HepG2 (cell line): ENCODE measurements around the gene PRKG1. TPM values are rescaled to one million over a fixed set of nuclear protein-coding genes. Genes with fewer than 3 reads are reported as not detected.

Experiments
- ATAC-seq: fragments of 200-7000 bp; cut with Tn5 transposase; 3 replicates; pipeline ENCODE4 v1.9.1; 2020; ENCODE audit warnings: mild to moderate bottlenecking, moderate library complexity
- BruUV-seq: library from RNA; stranded (reverse); fragments of 400-500 nt; replicated peaks from 2 replicates; lab custom pipeline; 2021; lab: Mats Ljungman, UMichigan
- CTCF ChIA-PET: fragments of 300-600 bp; formaldehyde crosslinking; extraction: SDS; loops from one replicate; lab custom pipeline; 2021; ENCODE audit warnings: low total read pairs, inconsistent platforms, low intra/inter-chr PET ratio; lab: Yijun Ruan, JAX
- POLR2A ChIA-PET: fragments of 350-600 bp; sonication (Branson Sonifier 250); formaldehyde crosslinking; loops from one replicate; lab custom pipeline; 2020; ENCODE audit warnings: antibody characterized with exemption, inconsistent platforms; lab: Yijun Ruan, JAX
- DNase-seq: peaks from one replicate; pipeline ENCODE4 v3.0.0-alpha.2; 2015; ENCODE audit warnings: low spot score
- FAIRE-seq: peaks from 3 replicates; lab custom pipeline; 2011; peaks lifted over from hg19 to GRCh38; lab: Jason Lieb, UNC
- H2AFZ ChIP-seq: one replicate; pipeline ENCODE4 v1.6.1; 2011; ENCODE audit warnings: low read length, inconsistent platforms
- H3K27ac ChIP-seq: fragments of 300-600 bp; 3 replicates; pipeline ENCODE4 v1.8.0; 2011; ENCODE audit warnings: mixed run types, mild to moderate bottlenecking, mixed read lengths, low read length, inconsistent platforms; ENCODE audit not compliant: insufficient read depth; ENCODE audit errors: extremely low read length
- H3K27me3 ChIP-seq, 2 experiments: fragments of 200-600 bp in 1 of 2; 2 replicates in 1 of 2; 3 replicates in 1 of 2; pipeline versions ENCODE4 v1.6.0 to v1.8.0; 2011; ENCODE audit warnings: low read length in 2 of 2, mild to moderate bottlenecking in 2 of 2, moderate library complexity in 2 of 2, inconsistent platforms in 1 of 2; ENCODE audit not compliant: insufficient read depth in 2 of 2, control insufficient read depth in 1 of 2
- H3K36me3 ChIP-seq, 2 experiments: fragments of 200-600 bp in 1 of 2; replicated peaks in 1 of 2; 2 replicates in 1 of 2; 3 replicates in 1 of 2; pipeline versions ENCODE4 v1.5.1 to v1.8.0; 2011; ENCODE audit warnings: low read length in 2 of 2, inconsistent platforms in 1 of 2; ENCODE audit not compliant: insufficient read depth in 2 of 2, control insufficient read depth in 1 of 2
- H3K4me1 ChIP-seq: 2 replicates; pipeline ENCODE4 v1.5.1; 2012; ENCODE audit warnings: low read length, inconsistent platforms; ENCODE audit not compliant: insufficient read depth
- H3K4me2 ChIP-seq: 2 replicates; pipeline ENCODE4 v1.6.0; 2011; ENCODE audit warnings: low read depth, low read length, inconsistent platforms
- H3K4me3 ChIP-seq, 3 experiments: fragments of 200-600 bp in 1 of 3; sonication (generic), shearing (Covaris generic) in 1 of 3; replicated peaks in 1 of 3; 2 replicates each; pipeline ENCODE4 v1.5.1; 2011 to 2016; ENCODE audit warnings: low read length in 3 of 3, inconsistent platforms in 2 of 3, low read depth in 2 of 3, mild to moderate bottlenecking in 2 of 3, control low read depth in 1 of 3, mixed read lengths in 1 of 3; ENCODE audit not compliant: insufficient read depth in 1 of 3
- H3K79me2 ChIP-seq: one replicate; pipeline ENCODE4 v1.6.1; 2011; ENCODE audit warnings: low read length, inconsistent platforms; ENCODE audit not compliant: insufficient read depth
- H3K9ac ChIP-seq: 2 replicates; pipeline ENCODE4 v1.6.0; 2011; ENCODE audit warnings: mild to moderate bottlenecking, low read depth, low read length, inconsistent platforms; ENCODE audit not compliant: insufficient read depth
- H3K9me3 ChIP-seq: 2 replicates; pipeline ENCODE4 v1.5.1; 2012; ENCODE audit warnings: mild to moderate bottlenecking, low read length
- H4K20me1 ChIP-seq: 2 replicates; pipeline ENCODE4 v1.6.0; 2011; ENCODE audit warnings: inconsistent platforms, mild to moderate bottlenecking, low read length, moderate library complexity; ENCODE audit not compliant: insufficient read depth
- ARID2 ChIP-seq: sonication (generic); formaldehyde crosslinking; IDR thresholded peaks from 2 replicates; pipeline ENCODE4 v1.8.1; 2022; ENCODE audit warnings: mild to moderate bottlenecking, missing genetic modification reagents, borderline replicate concordance
- ETV5 ChIP-seq: IDR thresholded peaks from 2 replicates; pipeline ENCODE4 v1.6.1; 2018; ENCODE audit warnings: missing biosample characterization, missing genetic modification reagents, inconsistent platforms, borderline replicate concordance
- FIP1L1 ChIP-seq: fragments of 200-400 bp; formaldehyde crosslinking; IDR thresholded peaks from 2 replicates; pipeline ENCODE4 v1.6.1; 2018; ENCODE audit warnings: low read depth, mild to moderate bottlenecking, low read length, moderate library complexity, borderline replicate concordance; ENCODE audit not compliant: insufficient read depth
- GABPA ChIP-seq, 2 experiments: IDR thresholded peaks; 2 replicates each; pipeline ENCODE4 v1.6.1; 2011 to 2016; ENCODE audit warnings: low read depth in 2 of 2, low read length in 1 of 2, missing biosample characterization in 1 of 2, missing genetic modification characterization in 1 of 2
- IRF2 ChIP-seq: IDR thresholded peaks from 2 replicates; pipeline ENCODE4 v1.6.1; 2018; ENCODE audit warnings: missing genetic modification reagents, missing compliant biosample characterization
- MAZ ChIP-seq, 2 experiments: sonication (generic) in 1 of 2; formaldehyde crosslinking in 1 of 2; IDR thresholded peaks; 2 replicates each; pipeline versions ENCODE4 v1.5.0 to v1.6.1; 2012 to 2020; ENCODE audit warnings: low read depth in 2 of 2, mild to moderate bottlenecking in 2 of 2, borderline replicate concordance in 1 of 2, improper control_type of control experiment in 1 of 2, low read length in 1 of 2, missing genetic modification reagents in 1 of 2, moderate library complexity in 1 of 2
- PHF5A ChIP-seq: IDR thresholded peaks from one replicate; pipeline ENCODE4 v1.6.1; 2018; ENCODE audit warnings: low read depth, missing genetic modification reagents; ENCODE audit not compliant: unreplicated experiment
- PITX1 ChIP-seq: sonication (generic); formaldehyde crosslinking; IDR thresholded peaks from 2 replicates; pipeline ENCODE4 v1.5.1; 2020; ENCODE audit warnings: mild to moderate bottlenecking, missing genetic modification reagents
- PLRG1 ChIP-seq: fragments of 450-650 bp; conservative IDR thresholded peaks from 2 replicates; pipeline ENCODE4 v1.6.1; 2016
- SMARCE1 ChIP-seq: fragments of 450-650 bp; IDR thresholded peaks from 2 replicates; pipeline ENCODE4 v1.6.1; 2017; ENCODE audit warnings: borderline replicate concordance
- SRSF9 ChIP-seq: fragments of 200-400 bp; formaldehyde crosslinking; IDR thresholded peaks from 2 replicates; pipeline ENCODE4 v1.6.1; 2018; ENCODE audit warnings: borderline replicate concordance, mild to moderate bottlenecking, low read depth, low read length; ENCODE audit not compliant: insufficient read depth, poor library complexity, severe bottlenecking
- TIGD3 ChIP-seq: sonication (generic); formaldehyde crosslinking; IDR thresholded peaks from 2 replicates; pipeline ENCODE4 v1.5.1; 2020; ENCODE audit warnings: mild to moderate bottlenecking, missing genetic modification reagents, borderline replicate concordance
- YEATS4 ChIP-seq: sonication (generic); formaldehyde crosslinking; IDR thresholded peaks from 2 replicates; pipeline ENCODE4 v1.4.0; 2020; ENCODE audit warnings: missing genetic modification reagents, borderline replicate concordance
- ZFP90 ChIP-seq: sonication (generic); formaldehyde crosslinking; IDR thresholded peaks from 2 replicates; pipeline ENCODE4 v1.8.0; 2022; ENCODE audit warnings: missing genetic modification reagents, mild to moderate bottlenecking, inconsistent platforms, borderline replicate concordance
- ZNF207 ChIP-seq: fragments of 450-650 bp; IDR thresholded peaks from 2 replicates; pipeline ENCODE4 v1.6.1; 2016; ENCODE audit warnings: antibody characterized with exemption, borderline replicate concordance
- ZNF766 ChIP-seq: sonication (generic); formaldehyde crosslinking; IDR thresholded peaks from 2 replicates; pipeline ENCODE4 v1.5.0; 2020; ENCODE audit warnings: missing genetic modification reagents, borderline replicate concordance
- WGBS: methylation state at CpG from one replicate; pipeline ENCODE4 v1.1.6; 2017; ENCODE audit warnings: low lambda C conversion rate; 5-methylcytosine and 5-hydroxymethylcytosine counted together
- in situ Hi-C: cut with HindIII; loops from 2 replicates; pipeline ENCODE4 v1.10.0; 2017; ENCODE audit warnings: low pct_unique_long_range_greater_than_20kb; ENCODE audit not compliant: extremely low pct_ligation_motif_present
- intact Hi-C: fragments of 100-400 bp; cut with micrococcal nuclease; formaldehyde crosslinking; loops from one replicate; pipeline ENCODE4 v1.10.0; 2022; ENCODE audit not compliant: unreplicated experiment
- polyA plus RNA-seq, 8 experiments: library from polyadenylated mRNA; depleted of rRNA in 3 of 8; stranded (reverse) in 7 of 8; unstranded in 1 of 8; fragments of >200 nt; fragmentation: Illumina TruSeq in 4 of 8; extraction: Trizol in 4 of 8; gene quantifications; 2 replicates each; pipeline versions ENCODE4 v1.2.1 to v1.2.3, GENCODE V29; 2011 to 2016; ENCODE audit warnings: low read depth in 4 of 8, missing spikeins in 1 of 8, mixed read lengths in 1 of 8; ENCODE audit not compliant: insufficient read depth in 1 of 8
- total RNA-seq, 5 experiments: library from RNA; depleted of rRNA; stranded (reverse); fragments of >200 nt; fragmentation: Illumina TruSeq; extraction: Trizol; gene quantifications; 2 replicates each; pipeline ENCODE4 v1.2.3, GENCODE V29; 2016; ENCODE audit warnings: low read depth in 1 of 5
- TF ChIP-seq, protein P1 (sequence below): sonication (generic); formaldehyde crosslinking; IDR thresholded peaks from 2 replicates; pipeline ENCODE4 v1.4.0; 2020; ENCODE audit warnings: missing genetic modification reagents

Gene PRKG1
- total and polyA plus RNA-seq, 2 of the 13 experiments (the other 11 are each of a cell fraction or from before 2014, with no cell fraction given) = 0.01 TPM; not detected in 1

DNA sequence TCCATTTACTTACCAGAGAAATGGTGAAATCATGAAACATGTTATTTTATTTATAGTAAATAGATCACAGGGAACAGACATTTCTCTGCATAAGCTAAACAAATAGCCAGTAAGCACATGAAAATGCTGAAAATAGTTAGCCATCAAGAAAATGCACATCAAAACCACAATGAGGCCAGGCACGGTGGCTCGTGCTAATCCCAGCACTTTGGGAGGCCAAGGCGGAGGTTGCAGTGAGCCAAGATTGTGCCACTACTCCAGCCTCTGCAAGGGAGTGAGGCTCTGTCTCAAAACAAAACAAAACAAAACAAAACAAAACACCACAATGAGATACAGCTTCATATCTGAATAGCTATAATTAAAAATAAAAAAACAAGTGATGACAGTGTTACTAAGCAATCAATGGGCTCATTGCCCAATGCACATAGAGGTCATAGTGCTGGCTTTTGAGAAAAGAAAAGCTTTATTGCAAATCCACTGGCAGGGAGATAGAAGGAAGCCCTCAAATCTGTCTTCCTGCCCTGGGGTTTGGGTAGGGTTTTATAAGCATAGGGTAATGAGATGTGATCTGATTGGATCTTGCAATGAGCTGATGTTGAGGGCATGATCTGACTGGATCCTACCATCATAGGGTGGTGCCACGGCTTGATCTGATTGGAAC is 608.9 kb downstream of the PRKG1 start:
- no peaks in the 10 kb centered on the region for H3K79me2 ChIP-seq
- TF ChIP-seq PHF5A (no peak), SRSF9 (no peak), PITX1 (CRISPR knock-in tag) (no peak), SMARCE1 (no peak), PLRG1 (no peak), YEATS4 (CRISPR knock-in tag) (no peak), GABPA (IDR thresholded peaks at IDR 0.05; ENCODE audit: low read depth, low read length) (no peak), GABPA (CRISPR knock-in tag; IDR thresholded peaks at IDR 0.05; ENCODE audit: low read depth) (no peak), ETV5 (CRISPR knock-in tag) (no peak), IRF2 (CRISPR knock-in tag) (no peak), MAZ (IDR thresholded peaks at IDR 0.05; ENCODE audit: borderline replicate concordance, low read depth, low read length) (no peak), MAZ (CRISPR knock-in tag; IDR thresholded peaks at IDR 0.05; ENCODE audit: low read depth) (no peak), TIGD3 (CRISPR knock-in tag) (no peak), ZNF207 (no peak), FIP1L1 (no peak), ZNF766 (CRISPR knock-in tag) (no peak), ZFP90 (CRISPR knock-in tag) (no peak), ARID2 (CRISPR knock-in tag) (no peak)
- TF ChIP-seq, protein P1, sequence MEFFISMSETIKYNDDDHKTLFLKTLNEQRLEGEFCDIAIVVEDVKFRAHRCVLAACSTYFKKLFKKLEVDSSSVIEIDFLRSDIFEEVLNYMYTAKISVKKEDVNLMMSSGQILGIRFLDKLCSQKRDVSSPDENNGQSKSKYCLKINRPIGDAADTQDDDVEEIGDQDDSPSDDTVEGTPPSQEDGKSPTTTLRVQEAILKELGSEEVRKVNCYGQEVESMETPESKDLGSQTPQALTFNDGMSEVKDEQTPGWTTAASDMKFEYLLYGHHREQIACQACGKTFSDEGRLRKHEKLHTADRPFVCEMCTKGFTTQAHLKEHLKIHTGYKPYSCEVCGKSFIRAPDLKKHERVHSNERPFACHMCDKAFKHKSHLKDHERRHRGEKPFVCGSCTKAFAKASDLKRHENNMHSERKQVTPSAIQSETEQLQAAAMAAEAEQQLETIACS (CRISPR knock-in tag) = no peak
- TF ChIP-seq, all 625 proteins: peak for 0
- Histone ChIP-seq H3K27me3 (no peaks in the 10 kb centered on the region), H2AFZ (no peak overlapping the region), H3K9ac (no peak overlapping the region), H3K36me3 (no peaks in the 10 kb centered on the region), H3K9me3 (no peaks in the 10 kb centered on the region), H3K27ac (no peak overlapping the region), H3K4me1 (no peaks in the 10 kb centered on the region), H3K4me3 (no peak overlapping the region), H4K20me1 (no peaks in the 10 kb centered on the region), H3K4me2 (no peak overlapping the region)
- ATAC-seq (no peak), DNase-seq (no peak), FAIRE-seq (no peak)
- BruUV-seq = no TSS peak
- WGBS = 3% methylated on average over 4 of the region's 4 CpGs
- in situ Hi-C loops = no loop called here
- POLR2A ChIA-PET = no interaction called here
- intact Hi-C loops = no loop called here
- CTCF ChIA-PET = no interaction called here
